NB4 (cell line): Measurements from ENCODE around the gene CABLES1.

Experiments
- DNase-seq: peaks from one replicate; pipeline ENCODE4 v3.0.0; 2010; ENCODE audit warnings: low read depth
- H3K4me3 ChIP-seq: one replicate; pipeline ENCODE4 v1.5.1; 2011; ENCODE audit warnings: mild to moderate bottlenecking, low read depth, low read length, moderate library complexity
- MYC ChIP-seq: IDR thresholded peaks from 2 replicates; pipeline ENCODE4 v1.6.1; 2011; ENCODE audit warnings: low read depth, low read length
- POLR2A ChIP-seq: IDR thresholded peaks from 2 replicates; pipeline ENCODE4 v1.6.1; 2011; ENCODE audit warnings: mild to moderate bottlenecking; ENCODE audit not compliant: insufficient read length; ENCODE audit errors: extremely low read depth
- TF ChIP-seq, protein P1 (sequence below): IDR thresholded peaks from 2 replicates; pipeline ENCODE4 v1.6.1; 2011; ENCODE audit warnings: low read depth, low read length
- TF ChIP-seq, protein P2 (sequence below): IDR thresholded peaks from one replicate; pipeline ENCODE4 v1.5.1; 2012; ENCODE audit warnings: low read depth, low read length

The CABLES1 gene

DNA sequence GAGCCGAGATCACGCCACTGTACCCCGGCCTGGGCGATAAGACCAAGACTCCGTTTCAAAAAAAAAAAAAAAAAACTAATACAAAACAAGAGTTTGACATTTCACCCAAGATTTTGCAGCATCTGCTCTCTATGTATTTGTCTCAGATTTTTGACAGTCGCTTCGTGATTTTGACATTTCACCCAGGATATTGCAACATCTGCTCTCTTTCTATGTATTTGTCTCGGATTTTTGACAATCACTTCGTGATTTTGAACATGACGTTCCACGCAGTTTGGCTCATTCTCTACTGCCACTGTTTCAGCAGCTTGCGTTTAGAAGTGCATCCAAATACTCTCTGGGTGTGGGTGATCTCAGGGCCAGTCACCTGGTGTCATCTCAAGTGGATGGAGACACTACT is 108.5 kb downstream of the CABLES1 start:
- H3K4me3 ChIP-seq: no peak overlapping the region
- no peak for DNase-seq
- TF ChIP-seq, protein P1, sequence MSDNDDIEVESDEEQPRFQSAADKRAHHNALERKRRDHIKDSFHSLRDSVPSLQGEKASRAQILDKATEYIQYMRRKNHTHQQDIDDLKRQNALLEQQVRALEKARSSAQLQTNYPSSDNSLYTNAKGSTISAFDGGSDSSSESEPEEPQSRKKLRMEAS: no peak

DNA sequence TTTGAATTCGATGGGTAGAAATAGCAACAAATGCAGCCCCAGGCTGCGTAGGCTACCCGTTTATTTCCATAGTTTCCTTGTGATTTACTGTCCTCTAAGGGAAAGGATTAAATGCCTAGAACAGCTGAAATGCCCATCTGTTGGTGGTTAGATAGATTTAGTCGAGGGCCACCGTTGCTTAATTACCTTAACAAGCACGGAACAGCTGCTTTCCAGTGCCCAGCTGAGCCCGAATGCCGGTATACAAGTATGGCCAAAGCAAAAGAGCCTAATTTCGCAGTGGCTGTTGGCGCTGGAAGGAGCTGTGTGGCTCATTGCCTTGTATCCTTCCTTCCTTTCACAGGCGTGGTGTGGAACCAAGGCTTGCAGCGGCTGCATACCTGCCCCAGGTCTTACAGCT is 109.1 kb downstream of the CABLES1 start:
- DNase-seq: no peak
- H3K4me3 ChIP-seq: no peak overlapping the region
- no peak for TF ChIP-seq MYC
- TF ChIP-seq POLR2A: no peak
- TF ChIP-seq, protein P1: no peak
- TF ChIP-seq, protein P2, sequence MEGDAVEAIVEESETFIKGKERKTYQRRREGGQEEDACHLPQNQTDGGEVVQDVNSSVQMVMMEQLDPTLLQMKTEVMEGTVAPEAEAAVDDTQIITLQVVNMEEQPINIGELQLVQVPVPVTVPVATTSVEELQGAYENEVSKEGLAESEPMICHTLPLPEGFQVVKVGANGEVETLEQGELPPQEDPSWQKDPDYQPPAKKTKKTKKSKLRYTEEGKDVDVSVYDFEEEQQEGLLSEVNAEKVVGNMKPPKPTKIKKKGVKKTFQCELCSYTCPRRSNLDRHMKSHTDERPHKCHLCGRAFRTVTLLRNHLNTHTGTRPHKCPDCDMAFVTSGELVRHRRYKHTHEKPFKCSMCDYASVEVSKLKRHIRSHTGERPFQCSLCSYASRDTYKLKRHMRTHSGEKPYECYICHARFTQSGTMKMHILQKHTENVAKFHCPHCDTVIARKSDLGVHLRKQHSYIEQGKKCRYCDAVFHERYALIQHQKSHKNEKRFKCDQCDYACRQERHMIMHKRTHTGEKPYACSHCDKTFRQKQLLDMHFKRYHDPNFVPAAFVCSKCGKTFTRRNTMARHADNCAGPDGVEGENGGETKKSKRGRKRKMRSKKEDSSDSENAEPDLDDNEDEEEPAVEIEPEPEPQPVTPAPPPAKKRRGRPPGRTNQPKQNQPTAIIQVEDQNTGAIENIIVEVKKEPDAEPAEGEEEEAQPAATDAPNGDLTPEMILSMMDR: no peak

DNA sequence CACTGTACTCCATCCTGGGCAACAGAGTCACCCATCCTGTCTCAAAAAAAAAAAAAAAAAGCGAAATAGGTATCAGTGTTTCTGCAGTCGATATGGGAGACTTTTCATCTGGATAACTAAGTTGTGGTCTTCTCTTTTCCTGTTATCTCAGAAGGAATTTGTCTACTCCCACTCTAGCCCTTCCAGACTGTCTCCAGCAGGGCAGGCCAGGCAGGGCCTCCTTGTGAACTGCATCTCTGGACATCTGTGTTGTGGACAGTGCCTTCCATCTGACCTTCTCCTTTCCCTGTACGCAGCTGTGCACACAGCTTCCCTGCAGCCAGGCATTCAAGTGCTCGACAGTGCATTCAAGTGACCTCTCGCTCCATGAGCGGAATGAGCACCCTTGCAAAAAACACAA is 110.2 kb downstream of the CABLES1 start:
- DNase-seq: no peak
- TF ChIP-seq, protein P2: no peak
- TF ChIP-seq MYC (no peak), POLR2A (no peak)
- TF ChIP-seq, protein P1: no peak

DNA sequence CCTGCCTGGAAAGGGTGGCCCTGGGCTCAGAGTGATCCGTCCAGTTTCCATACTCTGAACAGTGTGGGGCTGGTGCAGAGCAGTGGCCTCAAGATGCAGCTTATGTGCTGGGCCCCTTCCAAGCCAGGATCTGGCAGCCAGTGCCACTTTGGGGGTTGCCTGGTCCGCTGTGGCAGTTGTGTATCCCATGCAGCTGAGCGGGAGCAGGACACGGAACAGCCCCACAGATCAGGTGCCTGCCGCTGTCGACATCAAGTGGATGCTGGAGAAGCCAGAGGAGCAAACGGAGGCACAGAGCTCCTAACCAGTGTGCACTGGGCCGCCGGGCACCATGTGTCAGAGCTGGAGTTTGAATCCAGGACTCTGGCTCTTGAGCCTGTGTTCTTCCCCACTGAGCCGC is 112.0 kb downstream of the CABLES1 start:
- DNase-seq: no peak
- no peak overlapping the region for H3K4me3 ChIP-seq
- TF ChIP-seq, protein P1: no peak
- TF ChIP-seq, protein P2: no peak
- TF ChIP-seq MYC (no peak), POLR2A (no peak)

More for the DNA sequence above, 110.2 kb downstream of the CABLES1 start:
- no peak overlapping the region for H3K4me3 ChIP-seq

DNA sequence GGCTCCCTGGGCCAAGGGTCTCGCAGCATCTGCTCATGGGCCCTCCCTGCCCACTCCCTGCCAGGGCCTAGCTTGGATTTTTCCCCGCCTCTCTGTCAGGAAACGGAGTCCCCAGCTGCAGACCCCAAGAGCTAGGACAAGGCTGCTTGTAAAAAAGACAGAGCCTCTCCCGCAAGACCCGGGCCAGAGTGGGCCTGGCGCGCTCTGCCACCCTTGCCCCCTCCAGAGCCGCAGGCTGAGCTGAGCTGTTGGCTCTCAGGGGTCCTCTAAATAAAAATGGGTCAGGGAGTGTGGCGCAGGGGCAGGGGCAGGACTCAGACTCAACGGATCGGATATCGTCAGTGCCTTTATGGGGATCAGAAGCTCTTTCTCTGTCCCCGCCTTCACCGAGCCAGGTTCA is 112.6 kb downstream of the CABLES1 start:
- TF ChIP-seq, protein P2: no peak
- DNase-seq: no peak
- H3K4me3 ChIP-seq: no peak overlapping the region

DNA sequence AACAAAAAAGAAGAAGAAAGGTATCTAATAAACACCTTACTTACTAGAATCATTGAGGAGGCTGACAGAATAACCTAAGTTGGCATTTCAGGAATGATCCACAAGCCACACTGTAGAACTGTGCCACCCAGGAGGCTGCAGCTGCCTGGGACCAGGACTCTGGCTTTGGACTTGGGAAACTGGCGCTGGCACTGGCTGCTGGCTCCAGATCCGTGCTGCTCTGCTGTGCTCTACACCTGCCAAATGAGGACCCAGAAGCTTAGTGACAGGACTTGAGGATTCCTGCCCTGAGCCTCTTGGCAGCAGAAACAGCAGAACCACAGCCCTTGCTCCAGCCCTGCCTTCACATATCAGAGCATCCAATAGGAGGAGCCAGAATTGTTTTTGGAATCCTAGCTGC is 113.5 kb downstream of the CABLES1 start:
- H3K4me3 ChIP-seq: no peak overlapping the region
- DNase-seq: no peak
- TF ChIP-seq, protein P2: no peak
- TF ChIP-seq POLR2A: no peak
- TF ChIP-seq, protein P1: no peak
- TF ChIP-seq MYC: no peak
